Colonic mucosa (tissue), 4 donors: ENCODE results near the gene BBS5. TPM values are rescaled to one million over a fixed set of nuclear protein-coding genes. Genes with fewer than 3 reads are reported as not detected.

Source experiments
- DNase-seq: peaks from one replicate; pipeline ENCODE4 v3.0.0-alpha.2; 2020
- H3K27ac ChIP-seq: fragments of 200-600 bp; one replicate; pipeline ENCODE4 v1.8.0; 2021
- H3K27me3 ChIP-seq: fragments of 200-600 bp; one replicate; pipeline ENCODE4 v1.8.0; 2021
- H3K36me3 ChIP-seq: fragments of 200-600 bp; one replicate; pipeline ENCODE4 v1.8.0; 2021
- H3K4me1 ChIP-seq: fragments of 200-600 bp; one replicate; pipeline ENCODE4 v1.8.0; 2021; ENCODE audit warnings: mild to moderate bottlenecking
- H3K4me3 ChIP-seq: fragments of 200-600 bp; one replicate; pipeline ENCODE4 v1.8.0; 2021
- H3K9ac ChIP-seq, 2 donors: one replicate each; pipeline ENCODE4 v1.7.0; 2013; ENCODE audit warnings: control low read depth in 2 of 2, low read depth in 2 of 2, low read length in 2 of 2
- H3K9me3 ChIP-seq: fragments of 200-600 bp; one replicate; pipeline ENCODE4 v1.8.0; 2021
- intact Hi-C: fragments of 100-400 bp; cut with DNase I; formaldehyde crosslinking; loops from one replicate; pipeline ENCODE4 v1.14.1; 2022
- total RNA-seq, 2 donors: library from RNA; stranded (reverse); fragmentation: NEBNext Ultra II Directional in 1 of 2; extraction: Animal tissue kit (Norgen Biotek cat#: 25700) in 1 of 2; gene quantifications; one replicate each; pipeline ENCODE4 v1.2.1, GENCODE V29; 2021
- TF ChIP-seq, protein P1 (sequence below): fragments of 200-600 bp; IDR thresholded peaks from one replicate; pipeline ENCODE4 v1.8.0; 2022; ENCODE audit warnings: antibody characterized with exemption, mild to moderate bottlenecking
- donor health status: healthy.
- donor health status: DM: no; HTN: no; CAD: no.
- donor health status: DM: no; HTN: no; CAD: no.

The BBS5 gene
- total RNA-seq, 2 donors from 2014 or later = 1.9 to 2.4 TPM

- intact Hi-C loops = no loop called here
- no peak overlapping the region for H3K4me3 ChIP-seq
- H3K9me3 ChIP-seq = no peaks in the 10 kb centered on the region
- H3K27me3 ChIP-seq = no peaks in the 10 kb centered on the region
- TF ChIP-seq, protein P1, sequence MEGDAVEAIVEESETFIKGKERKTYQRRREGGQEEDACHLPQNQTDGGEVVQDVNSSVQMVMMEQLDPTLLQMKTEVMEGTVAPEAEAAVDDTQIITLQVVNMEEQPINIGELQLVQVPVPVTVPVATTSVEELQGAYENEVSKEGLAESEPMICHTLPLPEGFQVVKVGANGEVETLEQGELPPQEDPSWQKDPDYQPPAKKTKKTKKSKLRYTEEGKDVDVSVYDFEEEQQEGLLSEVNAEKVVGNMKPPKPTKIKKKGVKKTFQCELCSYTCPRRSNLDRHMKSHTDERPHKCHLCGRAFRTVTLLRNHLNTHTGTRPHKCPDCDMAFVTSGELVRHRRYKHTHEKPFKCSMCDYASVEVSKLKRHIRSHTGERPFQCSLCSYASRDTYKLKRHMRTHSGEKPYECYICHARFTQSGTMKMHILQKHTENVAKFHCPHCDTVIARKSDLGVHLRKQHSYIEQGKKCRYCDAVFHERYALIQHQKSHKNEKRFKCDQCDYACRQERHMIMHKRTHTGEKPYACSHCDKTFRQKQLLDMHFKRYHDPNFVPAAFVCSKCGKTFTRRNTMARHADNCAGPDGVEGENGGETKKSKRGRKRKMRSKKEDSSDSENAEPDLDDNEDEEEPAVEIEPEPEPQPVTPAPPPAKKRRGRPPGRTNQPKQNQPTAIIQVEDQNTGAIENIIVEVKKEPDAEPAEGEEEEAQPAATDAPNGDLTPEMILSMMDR = no peak
- no peaks in the 10 kb centered on the region for H3K36me3 ChIP-seq
- DNase-seq = no peak
- no peak overlapping the region for H3K27ac ChIP-seq
- H3K4me1 ChIP-seq = no peaks in the 10 kb centered on the region
- no peak overlapping the region for H3K9ac ChIP-seq
Observed at GRCh38 chr2:169540146-169540545, 60.9 kb downstream of the BBS5 start.

DNA sequence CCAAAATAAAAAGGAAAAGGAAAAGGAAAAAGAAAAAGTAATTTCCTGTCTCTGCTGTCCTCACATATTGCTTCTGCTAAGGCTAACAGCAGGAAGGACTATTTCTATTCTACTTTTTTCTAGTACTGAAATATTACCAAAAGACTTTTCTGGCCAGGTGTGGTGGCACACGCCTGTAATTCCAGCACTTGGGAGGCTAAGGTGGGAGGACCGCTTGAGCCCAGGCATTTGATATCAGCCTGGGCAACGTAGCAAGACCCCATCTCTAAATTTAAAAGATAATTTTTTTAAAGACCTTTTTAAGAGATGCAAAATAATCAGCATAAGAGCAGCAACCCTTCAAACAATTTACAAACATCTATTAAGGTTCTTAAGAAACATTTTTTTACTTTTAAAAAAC is 63.1 kb downstream of the BBS5 start:
- intact Hi-C loops = no loop called here
- Histone ChIP-seq H3K27ac (no peak overlapping the region), H3K36me3 (no peaks in the 10 kb centered on the region), H3K27me3 (no peaks in the 10 kb centered on the region), H3K4me1 (no peaks in the 10 kb centered on the region), H3K4me3 (no peak overlapping the region), H3K9ac (no peak overlapping the region), H3K9me3 (no peaks in the 10 kb centered on the region)
- TF ChIP-seq, protein P1 = no peak
- no peak for DNase-seq

GRCh38 chr2:169546756-169547155 is 67.5 kb downstream of the BBS5 start:
- TF ChIP-seq, protein P1 = no peak
- H3K27ac ChIP-seq = no peak overlapping the region
- no peak overlapping the region for H3K4me3 ChIP-seq
- H3K9ac ChIP-seq = no peak overlapping the region
- H3K36me3 ChIP-seq = no peaks in the 10 kb centered on the region
- no peaks in the 10 kb centered on the region for H3K27me3 ChIP-seq
- no peaks in the 10 kb centered on the region for H3K4me1 ChIP-seq
- intact Hi-C loops = no loop called here
- H3K9me3 ChIP-seq = no peaks in the 10 kb centered on the region
- no peak for DNase-seq

Other genes with a start within 250 kb of the BBS5 start
- gene LRP2, start 117.0 kb upstream of the BBS5 start, total RNA-seq = under 1 TPM in 1 of 2 donors, not detected in 1; 0.05 TPM
- gene KLHL41, start 30.2 kb downstream of the BBS5 start, total RNA-seq = under 1 TPM; 0.37 to 0.61 TPM
- gene FASTKD1, start 94.4 kb downstream of the BBS5 start, total RNA-seq = 10 to 100 TPM; 46.7 to 65.2 TPM
- gene PPIG, start 104.9 kb downstream of the BBS5 start, total RNA-seq = 10 to 100 TPM; 46.1 to 55.2 TPM
- not detected for gene CFAP210, start 214.9 kb downstream of the BBS5 start, total RNA-seq
- 1 to 10 TPM; 5.3 to 7.0 TPM for gene PHOSPHO2, start 215.0 kb downstream of the BBS5 start, total RNA-seq